Esophagus squamous epithelium (tissue), 5 donors: ENCODE data around the gene ABCB11. TPM values are rescaled to one million over a fixed set of nuclear protein-coding genes. Genes with fewer than 3 reads are reported as not detected.

Source experiments
- DNase-seq: peaks from one replicate; lab custom pipeline; 2025; lab: John Stamatoyannopoulos, UW
- H3K27ac ChIP-seq, 4 donors: fragments of 200-600 bp; sonication (generic); one replicate each; pipeline ENCODE4 v1.5.1; 2016 to 2019; ENCODE audit warnings: mild to moderate bottlenecking in 1 of 4
- H3K27me3 ChIP-seq, 4 donors: fragments of 200-600 bp; sonication (generic); 1 replicate in 3 of 4; 2 replicates in 1 of 4; pipeline versions ENCODE4 v1.5.1 to v1.6.0; 2017 to 2021; ENCODE audit warnings: antibody characterized with exemption in 1 of 4
- H3K36me3 ChIP-seq, 3 donors: fragments of 200-600 bp; sonication (generic); one replicate each; pipeline ENCODE4 v1.5.1; 2016 to 2019
- H3K4me1 ChIP-seq, 3 donors: fragments of 200-600 bp; sonication (generic); one replicate each; pipeline ENCODE4 v1.5.1; 2017 to 2019
- H3K4me3 ChIP-seq, 4 donors: fragments of 200-600 bp; sonication (generic); 1 replicate in 3 of 4; 2 replicates in 1 of 4; pipeline ENCODE4 v1.5.1; 2016 to 2019; ENCODE audit warnings: mild to moderate bottlenecking in 2 of 4, moderate library complexity in 1 of 4
- H3K9me3 ChIP-seq, 3 donors: fragments of 200-600 bp; sonication (generic); one replicate each; pipeline ENCODE4 v1.5.1; 2016 to 2019
- POLR2A ChIP-seq, 4 donors: fragments of 450-650 bp; IDR thresholded peaks; one replicate each; pipeline ENCODE4 v1.6.1; 2017; ENCODE audit warnings: antibody characterized with exemption in 4 of 4, mild to moderate bottlenecking in 4 of 4, moderate library complexity in 3 of 4
- WGBS, 2 donors: methylation state at CpG; one replicate each; pipeline ENCODE4 v1.1.5; 2018; 5-methylcytosine and 5-hydroxymethylcytosine counted together
- intact Hi-C: fragments of 100-400 bp; cut with DNase I; formaldehyde crosslinking; loops from one replicate; pipeline ENCODE4 v1.15.0; 2022
- total RNA-seq, 4 donors: library from RNA; depleted of rRNA; stranded (reverse); fragments of >200 nt; gene quantifications; one replicate each; pipeline ENCODE4 v1.1.0, GENCODE V29; 2016
- TF ChIP-seq, protein P1 (sequence below), 6 experiments: fragments of 450-650 bp in 4 of 6; fragments of 200-600 bp in 2 of 6; sonication (generic) in 2 of 6; IDR thresholded peaks; one replicate each; pipeline ENCODE4 v1.5.1; 2016 to 2019; ENCODE audit warnings: antibody characterized with exemption in 6 of 6, mild to moderate bottlenecking in 4 of 6, moderate library complexity in 4 of 6
- donor health status: DM: yes; HTN: yes; CAD: no.

The ABCB11 gene
- total RNA-seq, 4 donors from 2014 or later = 0.18 to 0.68 TPM; not detected in 2

GRCh38 chr2:169073211-169073962, 42.3 kb upstream of the ABCB11 start:
- H3K27me3 ChIP-seq = no peaks in the 10 kb centered on the region
- H3K27ac ChIP-seq = peak overlapping the region in 1 of 4 donors; percentile 20
- no peak overlapping the region for H3K4me3 ChIP-seq
- intact Hi-C loops = no loop called here
- no peaks in the 10 kb centered on the region for H3K36me3 ChIP-seq
- 66 to 84% methylated on average over 3 of the region's 3 CpGs for WGBS, 2 donors
- TF ChIP-seq POLR2A (IDR thresholded peaks at IDR 0.05) = no peak
- TF ChIP-seq, protein P1, sequence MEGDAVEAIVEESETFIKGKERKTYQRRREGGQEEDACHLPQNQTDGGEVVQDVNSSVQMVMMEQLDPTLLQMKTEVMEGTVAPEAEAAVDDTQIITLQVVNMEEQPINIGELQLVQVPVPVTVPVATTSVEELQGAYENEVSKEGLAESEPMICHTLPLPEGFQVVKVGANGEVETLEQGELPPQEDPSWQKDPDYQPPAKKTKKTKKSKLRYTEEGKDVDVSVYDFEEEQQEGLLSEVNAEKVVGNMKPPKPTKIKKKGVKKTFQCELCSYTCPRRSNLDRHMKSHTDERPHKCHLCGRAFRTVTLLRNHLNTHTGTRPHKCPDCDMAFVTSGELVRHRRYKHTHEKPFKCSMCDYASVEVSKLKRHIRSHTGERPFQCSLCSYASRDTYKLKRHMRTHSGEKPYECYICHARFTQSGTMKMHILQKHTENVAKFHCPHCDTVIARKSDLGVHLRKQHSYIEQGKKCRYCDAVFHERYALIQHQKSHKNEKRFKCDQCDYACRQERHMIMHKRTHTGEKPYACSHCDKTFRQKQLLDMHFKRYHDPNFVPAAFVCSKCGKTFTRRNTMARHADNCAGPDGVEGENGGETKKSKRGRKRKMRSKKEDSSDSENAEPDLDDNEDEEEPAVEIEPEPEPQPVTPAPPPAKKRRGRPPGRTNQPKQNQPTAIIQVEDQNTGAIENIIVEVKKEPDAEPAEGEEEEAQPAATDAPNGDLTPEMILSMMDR (IDR thresholded peaks at IDR 0.05) = no peak
- no peak for DNase-seq
- H3K9me3 ChIP-seq = no peaks in the 10 kb centered on the region
- peaks cover 0 to 12% (median 0%) of the 10 kb centered on the region in 3 donors for H3K4me1 ChIP-seq

DNA sequence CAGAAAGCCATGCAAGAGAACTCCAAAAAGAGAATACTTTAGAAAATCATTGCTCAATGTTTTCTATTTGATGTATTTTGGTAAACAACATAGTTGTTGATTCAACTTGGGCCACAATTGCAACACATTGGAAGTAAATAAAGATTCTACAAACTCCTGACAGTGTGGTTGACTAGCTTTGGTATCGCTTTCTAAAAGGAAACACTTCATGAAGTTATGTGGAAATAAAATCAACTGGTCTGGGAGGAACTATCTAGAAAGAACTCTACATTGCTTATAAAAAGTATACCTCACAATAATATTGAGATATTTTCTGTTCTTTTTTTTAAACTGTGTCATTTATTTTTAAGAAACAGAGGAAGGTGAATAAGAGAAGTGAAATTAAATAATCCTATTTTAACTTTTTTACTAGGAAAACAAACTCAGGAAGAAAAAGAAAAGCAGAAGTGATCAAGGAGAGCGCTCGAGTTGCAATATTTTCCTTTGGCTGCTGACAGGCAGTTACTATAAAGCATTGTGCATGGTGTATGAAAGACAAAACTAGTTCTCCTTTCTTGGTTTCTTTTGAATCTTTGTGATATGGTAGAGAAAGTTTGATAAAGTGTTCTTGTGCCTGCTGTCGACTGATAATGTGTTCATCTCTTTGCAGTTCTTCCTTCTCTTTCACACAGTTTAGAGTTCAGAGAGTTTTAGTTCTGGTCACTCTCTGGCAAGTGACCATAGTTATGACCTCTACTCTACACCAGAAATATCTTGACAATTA, 41.2 kb upstream of the ABCB11 start:
- 59 to 64% methylated on average over 4 of the region's 4 CpGs for WGBS, 2 donors
- peak overlapping the region in 1 of 4 donors; percentile 37 for H3K27ac ChIP-seq
- H3K36me3 ChIP-seq = no peaks in the 10 kb centered on the region
- no peak for TF ChIP-seq POLR2A (IDR thresholded peaks at IDR 0.05)
- TF ChIP-seq, protein P1 (IDR thresholded peaks at IDR 0.05) = no peak
- no peak for DNase-seq
- intact Hi-C loops = no loop called here
- no peaks in the 10 kb centered on the region for H3K27me3 ChIP-seq
- no peak overlapping the region for H3K4me3 ChIP-seq
- peaks cover 0 to 12% (median 0%) of the 10 kb centered on the region in 3 donors for H3K4me1 ChIP-seq
- no peaks in the 10 kb centered on the region for H3K9me3 ChIP-seq

DNA sequence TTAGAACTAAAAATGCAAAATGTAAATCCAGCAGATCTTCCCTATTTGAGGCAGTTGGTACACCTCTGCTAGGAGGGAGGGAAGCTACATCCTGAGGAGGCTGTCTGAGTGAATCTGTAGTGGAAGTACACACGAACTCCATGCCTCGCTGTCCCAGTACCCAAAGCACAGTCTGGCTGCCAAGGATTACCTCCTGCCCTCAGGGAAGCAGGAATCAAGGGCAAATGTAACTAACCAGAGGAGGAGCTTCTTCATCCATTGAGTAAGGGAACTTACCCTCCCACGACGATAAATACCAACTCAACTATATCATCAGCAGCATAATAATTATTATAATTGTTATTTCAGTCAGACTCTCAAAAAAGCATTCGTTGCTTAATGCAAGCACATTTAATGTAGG, 40.3 kb upstream of the ABCB11 start:
- H3K9me3 ChIP-seq = no peaks in the 10 kb centered on the region
- no peak for TF ChIP-seq POLR2A (IDR thresholded peaks at IDR 0.05)
- TF ChIP-seq, protein P1 (IDR thresholded peaks at IDR 0.05) = no peak
- H3K4me3 ChIP-seq = no peak overlapping the region
- no peaks in the 10 kb centered on the region for H3K27me3 ChIP-seq
- H3K27ac ChIP-seq = no peak overlapping the region
- H3K36me3 ChIP-seq = no peaks in the 10 kb centered on the region
- no peak for DNase-seq
- peaks cover 0 to 12% (median 0%) of the 10 kb centered on the region in 3 donors for H3K4me1 ChIP-seq
- intact Hi-C loops = no loop called here
- 35 to 45% methylated on average over 3 to 5 of the region's 5 CpGs for WGBS, 2 donors

- no peak for DNase-seq
- Histone ChIP-seq H3K4me3 (peak overlapping the region in 2 of 4 donors; percentile 8 to 16), H3K36me3 (no peaks in the 10 kb centered on the region), H3K9me3 (no peaks in the 10 kb centered on the region), H3K27ac (no peak overlapping the region), H3K4me1 (peaks cover 0 to 12% (median 0%) of the 10 kb centered on the region in 3 donors), H3K27me3 (no peaks in the 10 kb centered on the region)
- 82 to 100% methylated on average over 2 of the region's 2 CpGs for WGBS, 2 donors
- intact Hi-C loops = no loop called here
- TF ChIP-seq, protein P1 (IDR thresholded peaks at IDR 0.05) = no peak
- no peak for TF ChIP-seq POLR2A (IDR thresholded peaks at IDR 0.05)
Observed at GRCh38 chr2:169069833-169070232, 38.7 kb upstream of the ABCB11 start.

DNA sequence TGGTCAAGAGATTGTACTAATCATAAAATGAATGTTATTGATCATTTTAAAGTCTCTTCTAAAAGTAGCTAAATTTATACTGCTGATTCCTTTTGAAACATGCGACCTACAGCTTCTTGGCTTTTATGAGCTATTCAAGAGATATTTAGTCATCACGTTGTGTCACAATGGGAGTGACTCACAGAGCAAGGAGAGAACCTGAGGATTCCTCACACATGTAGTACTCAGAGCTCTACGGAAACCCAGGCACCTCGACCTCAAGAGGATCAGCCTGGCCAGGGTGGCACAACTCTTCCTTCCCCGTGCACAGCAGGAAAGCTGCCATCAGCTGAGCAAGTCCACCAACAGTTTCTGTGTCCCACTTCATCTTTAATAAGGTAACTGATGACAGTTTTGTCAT, 38.2 kb upstream of the ABCB11 start, which contains the start of gene DHRS9:
Gene DHRS9 (plus strand): TSS at position 223 of the 400 bp plus-strand sequence. CDS start 12,019 bp downstream, outside the sequence.
- WGBS, 2 donors = 28 to 40% methylated on average over 5 of the region's 5 CpGs
- peak in 1 of 4 donors; percentile 10 for TF ChIP-seq POLR2A (IDR thresholded peaks at IDR 0.05)
- TF ChIP-seq, protein P1 (IDR thresholded peaks at IDR 0.05) = no peak
- Histone ChIP-seq H3K9me3 (no peaks in the 10 kb centered on the region), H3K27me3 (no peaks in the 10 kb centered on the region), H3K4me3 (peak within 1 kb of the TSS in 2 of 4 donors; percentile 8 to 16), H3K4me1 (peaks cover 0 to 12% (median 0%) of the 10 kb centered on the region in 3 donors), H3K27ac (no peak within 1 kb of the TSS), H3K36me3 (no peaks in the 10 kb centered on the region)
- no peak for DNase-seq
- intact Hi-C loops = no loop called here
